Aorta (tissue), 5 donors: ENCODE measurements around the gene CD4. TPM values are rescaled to one million over a fixed set of nuclear protein-coding genes. Genes with fewer than 3 reads are reported as not detected.

ENCODE experiments used
- ATAC-seq: fragments of 200-7000 bp; cut with Tn5 transposase; one replicate; pipeline ENCODE4 v1.9.1; 2022; ENCODE audit warnings: moderate library complexity; ENCODE audit not compliant: low FRiP score
- DNase-seq, 2 donors: peaks; one replicate each; pipeline ENCODE4 v3.0.0-alpha.2; 2020
- H3K27ac ChIP-seq, 2 donors: one replicate each; pipeline ENCODE4 v1.5.1; 2013; ENCODE audit warnings: low read length in 2 of 2, mild to moderate bottlenecking in 2 of 2, moderate library complexity in 2 of 2, control low read depth in 1 of 2, inconsistent platforms in 1 of 2, low read depth in 1 of 2
- H3K27me3 ChIP-seq, 2 donors: one replicate each; pipeline ENCODE4 v1.6.1; 2013; ENCODE audit warnings: control low read depth in 1 of 2, low read length in 1 of 2, mild to moderate bottlenecking in 1 of 2, moderate library complexity in 1 of 2; ENCODE audit not compliant: insufficient read depth in 2 of 2, control insufficient read depth in 1 of 2
- H3K36me3 ChIP-seq, 2 donors: one replicate each; pipeline ENCODE4 v1.6.1; 2013; ENCODE audit warnings: control low read depth in 1 of 2, low read length in 1 of 2, mild to moderate bottlenecking in 1 of 2; ENCODE audit not compliant: insufficient read depth in 2 of 2, control insufficient read depth in 1 of 2
- H3K4me1 ChIP-seq, 2 donors: one replicate each; pipeline ENCODE4 v1.6.1; 2013; ENCODE audit warnings: low read length in 2 of 2, control low read depth in 1 of 2, mild to moderate bottlenecking in 1 of 2, moderate library complexity in 1 of 2; ENCODE audit not compliant: insufficient read depth in 2 of 2, control insufficient read depth in 1 of 2
- H3K4me3 ChIP-seq, 2 donors: one replicate each; pipeline ENCODE4 v1.5.1; 2013; ENCODE audit warnings: low read length in 2 of 2, control low read depth in 1 of 2, mild to moderate bottlenecking in 1 of 2
- H3K9me3 ChIP-seq: one replicate; pipeline ENCODE4 v1.6.1; 2013; ENCODE audit warnings: mild to moderate bottlenecking, low read length; ENCODE audit not compliant: control insufficient read depth
- WGBS, 2 donors: extraction: QIAGEN DNeasy Blood & Tissue Kit; methylation state at CpG; one replicate each; pipeline ENCODE4 v1.1.7; 2013; 5-methylcytosine and 5-hydroxymethylcytosine counted together
- intact Hi-C, 2 donors: fragments of 100-400 bp; cut with DNase I; formaldehyde crosslinking; loops; one replicate each; pipeline versions ENCODE4 v1.14.2 to v1.15.0; 2022
- polyA plus RNA-seq, 2 donors: library from polyadenylated mRNA; stranded (reverse); fragments of 200-250 nt; gene quantifications; one replicate each; pipeline ENCODE4 v1.2.3, GENCODE V29; 2013
- total RNA-seq, 2 donors: library from RNA; stranded (reverse); fragmentation: NEBNext Ultra II Directional; extraction: Animal tissue kit (Norgen Biotek cat#: 25700); gene quantifications; one replicate each; pipeline ENCODE4 v1.2.1, GENCODE V29; 2021
- donor health status: healthy with polysubstance abuse.
- donor health status: Bipolar disorder and iron deficiency.
- donor health status: DM: no; HTN: no; CAD: no.
- donor health status: DM: no; HTN: no; CAD: no.
- donor health status: DM: yes; HTN: yes; CAD: no.

CD4 gene
- total and polyA plus RNA-seq, 4 donors: 2.1 to 40.6 (median 17.2) TPM

DNA sequence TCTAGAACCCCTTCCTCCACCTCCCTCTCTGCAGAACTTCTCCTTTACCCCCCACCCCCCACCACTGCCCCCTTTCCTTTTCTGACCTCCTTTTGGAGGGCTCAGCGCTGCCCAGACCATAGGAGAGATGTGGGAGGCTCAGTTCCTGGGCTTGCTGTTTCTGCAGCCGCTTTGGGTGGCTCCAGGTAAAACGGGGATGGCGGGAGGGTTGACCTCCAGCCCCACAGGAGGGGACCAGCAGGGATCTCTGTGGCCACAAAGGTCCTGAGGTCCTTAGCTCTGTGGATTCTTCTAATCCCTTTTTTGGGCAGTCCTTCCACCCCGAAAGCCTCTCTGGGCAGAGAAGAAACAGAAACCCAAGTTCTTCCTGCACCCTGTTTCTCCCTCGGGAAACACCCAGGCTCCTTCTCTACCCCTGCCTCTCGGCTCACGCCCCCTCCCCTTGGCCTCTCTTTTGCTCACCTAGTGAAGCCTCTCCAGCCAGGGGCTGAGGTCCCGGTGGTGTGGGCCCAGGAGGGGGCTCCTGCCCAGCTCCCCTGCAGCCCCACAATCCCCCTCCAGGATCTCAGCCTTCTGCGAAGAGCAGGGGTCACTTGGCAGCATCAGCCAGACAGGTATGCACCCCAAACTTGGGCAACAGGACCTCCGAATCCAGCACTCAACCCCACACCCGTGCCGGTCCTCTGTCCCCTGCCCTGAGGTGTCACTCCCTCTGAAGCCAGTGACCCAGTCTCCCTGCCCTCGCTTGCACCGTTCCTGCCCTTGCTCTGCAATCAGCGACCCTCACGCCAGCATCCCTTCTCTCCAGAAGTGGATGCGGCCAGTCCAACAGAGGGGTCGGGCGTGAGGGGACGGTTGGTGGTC lies 16.4 kb upstream of the CD4 start:
- no peak overlapping the region for H3K4me3 ChIP-seq
- no peak for DNase-seq
- H3K27ac ChIP-seq: no peak overlapping the region
- ATAC-seq: no peak
- intact Hi-C loops: loop anchor here in 1 of 2 donors (10.0 kb wide), 1 partner anchor 158 kb away; no protein-coding TSS in a partner anchor
- no peaks in the 10 kb centered on the region for H3K4me1 ChIP-seq
- H3K36me3 ChIP-seq: peaks cover 0 to 5% of the 10 kb centered on the region in 2 donors
- WGBS, 2 donors: 80 to 81% methylated on average over 21 of the region's 21 CpGs
- H3K9me3 ChIP-seq: no peaks in the 10 kb centered on the region
- no peaks in the 10 kb centered on the region for H3K27me3 ChIP-seq

- H3K36me3 ChIP-seq: peaks cover 0 to 5% of the 10 kb centered on the region in 2 donors
- ATAC-seq (no peak), DNase-seq (no peak)
- intact Hi-C loops: loop anchor here in 1 of 2 donors (10.0 kb wide), 1 partner anchor 159 kb away; no protein-coding TSS in a partner anchor
- no peaks in the 10 kb centered on the region for H3K9me3 ChIP-seq
- H3K4me3 ChIP-seq: no peak overlapping the region
- H3K4me1 ChIP-seq: no peaks in the 10 kb centered on the region
- H3K27me3 ChIP-seq: no peaks in the 10 kb centered on the region
- 60% methylated on average over 52 to 60 of the region's 60 CpGs for WGBS, 2 donors
- no peak overlapping the region for H3K27ac ChIP-seq
Observed at GRCh38 chr12:6773590-6774351, 15.6 kb upstream of the CD4 start.

GRCh38 chr12:6774499-6775062 lies 14.7 kb upstream of the CD4 start:
- H3K9me3 ChIP-seq: no peaks in the 10 kb centered on the region
- no peaks in the 10 kb centered on the region for H3K4me1 ChIP-seq
- no peak for DNase-seq
- peaks cover 0 to 5% of the 10 kb centered on the region in 2 donors for H3K36me3 ChIP-seq
- intact Hi-C loops: loop anchor here (5.0 to 10.0 kb wide), 3 partner anchors 37 to 160 kb away; no protein-coding TSS in a partner anchor
- 89 to 94% methylated on average over 15 of the region's 15 CpGs for WGBS, 2 donors
- no peaks in the 10 kb centered on the region for H3K27me3 ChIP-seq
- no peak for ATAC-seq
- no peak overlapping the region for H3K4me3 ChIP-seq
- H3K27ac ChIP-seq: no peak overlapping the region

GRCh38 chr12:6775185-6776174 lies 13.8 kb upstream of the CD4 start:
- intact Hi-C loops: loop anchor here (5.0 to 10.0 kb wide), 3 partner anchors 38 to 161 kb away; no protein-coding TSS in a partner anchor
- Histone ChIP-seq H3K4me3 (no peak overlapping the region), H3K4me1 (no peaks in the 10 kb centered on the region), H3K36me3 (no peaks in the 10 kb centered on the region), H3K27ac (no peak overlapping the region), H3K27me3 (no peaks in the 10 kb centered on the region), H3K9me3 (no peaks in the 10 kb centered on the region)
- DNase-seq (no peak), ATAC-seq (no peak)
- WGBS, 2 donors: 82 to 85% methylated on average over 16 of the region's 16 CpGs

- Histone ChIP-seq H3K4me1 (no peaks in the 10 kb centered on the region), H3K27me3 (no peaks in the 10 kb centered on the region), H3K4me3 (no peak overlapping the region), H3K36me3 (no peaks in the 10 kb centered on the region), H3K9me3 (no peaks in the 10 kb centered on the region), H3K27ac (no peak overlapping the region)
- DNase-seq: no peak
- WGBS, 2 donors: 90 to 95% methylated on average over 5 of the region's 5 CpGs
- no peak for ATAC-seq
- intact Hi-C loops: loop anchor here (5.0 to 10.0 kb wide), 3 partner anchors 40 to 163 kb away; no protein-coding TSS in a partner anchor
Observed at GRCh38 chr12:6777386-6777785, 11.9 kb upstream of the CD4 start.

- DNase-seq (peak in 1 of 2 donors; percentile 81), ATAC-seq (peak; percentile 58)
- intact Hi-C loops: loop anchor here (2.0 to 10.0 kb wide), 4 partner anchors 25 to 163 kb away; partner anchors contain the start of gene MLF2 (in 1 of the 2)
Observed at GRCh38 chr12:6778217-6778573, 11.1 kb upstream of the CD4 start.

GRCh38 chr12:6778574-6779550 lies 10.5 kb upstream of the CD4 start:
- Histone ChIP-seq H3K36me3 (no peaks in the 10 kb centered on the region), H3K4me1 (no peaks in the 10 kb centered on the region), H3K27me3 (no peaks in the 10 kb centered on the region), H3K4me3 (peak overlapping the region in 1 of 2 donors; percentile 14), H3K27ac (peak overlapping the region in 1 of 2 donors; percentile 2), H3K9me3 (no peaks in the 10 kb centered on the region)
- DNase-seq: peak; percentile 95 to 97
- 3% methylated on average over 29 to 35 of the region's 35 CpGs for WGBS, 2 donors
- ATAC-seq: peak; percentile 96
- intact Hi-C loops: loop anchor here (1.0 to 10.0 kb wide), 5 partner anchors 26 to 164 kb away; partner anchors contain the start of gene MLF2 (in 2 of the 2)

More at GRCh38 chr12:6778217-6778573, 11.1 kb upstream of the CD4 start:
- 4 to 6% methylated on average over 14 of the region's 14 CpGs for WGBS, 2 donors
- peak overlapping the region in 1 of 2 donors; percentile 2 for H3K27ac ChIP-seq
- H3K9me3 ChIP-seq: no peaks in the 10 kb centered on the region
- H3K4me3 ChIP-seq: no peak overlapping the region
- H3K36me3 ChIP-seq: no peaks in the 10 kb centered on the region
- H3K4me1 ChIP-seq: no peaks in the 10 kb centered on the region
- no peaks in the 10 kb centered on the region for H3K27me3 ChIP-seq
